ENCODE measurements around the gene ADGRL3.
"Not testable (repeated sequence)": the region's sequence is repeated elsewhere in the genome, so short reads cannot be mapped to it uniquely, and the experiment has no call there.

ADGRL3 gene

GRCh38 chr4:61293707-61294400 is 93.7 kb downstream of the ADGRL3 start:
- DNase-seq = peak; percentile 53

- no peak for DNase-seq
Observed at GRCh38 chr4:61294936-61295335, 94.8 kb downstream of the ADGRL3 start.

GRCh38 chr4:61296144-61296543 is 96.0 kb downstream of the ADGRL3 start:
- DNase-seq = no peak

- no peak for DNase-seq
Observed at GRCh38 chr4:61298178-61298740, 98.1 kb downstream of the ADGRL3 start.

GRCh38 chr4:61299316-61299715 is 99.2 kb downstream of the ADGRL3 start:
- DNase-seq = no peak

- no peak for DNase-seq
Observed at GRCh38 chr4:61300266-61300844, 100.2 kb downstream of the ADGRL3 start.

- no peak for DNase-seq
Observed at GRCh38 chr4:61301271-61301670, 101.1 kb downstream of the ADGRL3 start.

- DNase-seq = no peak
Observed at GRCh38 chr4:61308033-61308432, 107.9 kb downstream of the ADGRL3 start.

GRCh38 chr4:61309616-61310015 is 109.5 kb downstream of the ADGRL3 start:
- no peak for DNase-seq

- no peak for DNase-seq
Observed at GRCh38 chr4:61312526-61312925, 112.4 kb downstream of the ADGRL3 start.

GRCh38 chr4:61318431-61318830 is 118.3 kb downstream of the ADGRL3 start:
- DNase-seq = no peak

GRCh38 chr4:61319156-61319555 is 119.0 kb downstream of the ADGRL3 start:
- DNase-seq = no peak

GRCh38 chr4:61320154-61320553 is 120.0 kb downstream of the ADGRL3 start:
- no peak for DNase-seq

GRCh38 chr4:61320631-61321030 is 120.5 kb downstream of the ADGRL3 start:
- no peak for DNase-seq

- DNase-seq = no peak
Observed at GRCh38 chr4:61332693-61333092, 132.6 kb downstream of the ADGRL3 start.

- DNase-seq = no peak
Observed at GRCh38 chr4:61333490-61333889, 133.4 kb downstream of the ADGRL3 start.

GRCh38 chr4:61335241-61335763 is 135.2 kb downstream of the ADGRL3 start:
- DNase-seq = no peak

GRCh38 chr4:61336488-61336887 is 136.4 kb downstream of the ADGRL3 start:
- peak; percentile 51 for DNase-seq

- peak; percentile 8 for DNase-seq
Observed at GRCh38 chr4:61336916-61337315, 136.8 kb downstream of the ADGRL3 start.

GRCh38 chr4:61342061-61342460 is 141.9 kb downstream of the ADGRL3 start:
- no peak for DNase-seq

GRCh38 chr4:61350932-61351331 is 150.8 kb downstream of the ADGRL3 start:
- no peak for DNase-seq

- no peak for DNase-seq
Observed at GRCh38 chr4:61356696-61357095, 156.6 kb downstream of the ADGRL3 start.

GRCh38 chr4:61359301-61359700 is 159.2 kb downstream of the ADGRL3 start:
- no peak for DNase-seq

GRCh38 chr4:61372817-61373216 is 172.7 kb downstream of the ADGRL3 start:
- not testable (repeated sequence) for DNase-seq
